ENCODE results near the gene MGAT4A. TPM values are rescaled to one million over a fixed set of nuclear protein-coding genes. Genes with fewer than 3 reads are reported as not detected.
A peak's percentile ranks its signal among the peaks of the same experiment; 100 is the strongest.

The MGAT4A gene
- total and polyA plus RNA-seq, 2 experiments from 2014 or later = 4.4 to 5.6 TPM

DNA sequence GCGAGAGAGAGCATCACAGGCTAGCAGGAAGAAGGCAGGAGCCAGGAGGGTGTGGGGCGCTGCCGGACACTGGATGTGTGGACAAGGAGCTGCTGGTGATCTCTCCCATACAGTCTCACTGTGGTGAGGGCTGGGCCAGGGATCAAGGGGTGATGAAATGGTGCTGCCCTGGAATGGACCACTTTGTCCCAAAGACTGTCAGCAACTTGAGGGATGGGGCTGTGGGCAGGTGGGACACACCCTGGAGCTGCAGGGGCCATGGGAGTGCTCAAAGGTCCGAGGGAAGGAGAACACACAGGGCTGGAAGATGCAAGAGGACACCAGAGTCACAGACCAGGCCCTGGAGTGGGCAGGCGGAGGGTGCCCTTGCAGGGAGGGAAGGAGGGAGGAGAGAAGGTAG, 160.6 kb downstream of the MGAT4A start:
- H2AFZ ChIP-seq = no peak overlapping the region
- H3K4me2 ChIP-seq = no peak overlapping the region
- H3F3A ChIP-seq (replicated peaks; ENCODE audit: low read depth) = no peaks in the 10 kb centered on the region
- Mint-ChIP-seq H3K9me3 (no peaks in the 10 kb centered on the region), H3K36me3 (ENCODE audit: low read depth) (peaks cover 46% of the 10 kb centered on the region), H3K27me3 (ENCODE audit: insufficient read depth, low read depth, poor library complexity) (peaks cover 7% of the 10 kb centered on the region), H3K4me3 (no peak overlapping the region), H3K27ac (peak overlapping the region; percentile 31; the same call in 1 of the 2 replicates), H3K4me1 (no peaks in the 10 kb centered on the region)
- no peaks in the 10 kb centered on the region for H3K27me3 ChIP-seq (ENCODE audit: insufficient read depth)
- no peak overlapping the region for H3K27ac ChIP-seq (ENCODE audit: low read depth)
- peaks cover 11% of the 10 kb centered on the region; the same call in 1 of the 2 replicates for H4K20me1 ChIP-seq (replicated peaks; ENCODE audit: insufficient read depth)
- no peak overlapping the region for H3K4me3 ChIP-seq
- H3K36me3 ChIP-seq (ENCODE audit: insufficient read depth) = no peaks in the 10 kb centered on the region; the same call in 1 of the 2 replicates
- no peak for TF ChIP-seq POLR2AphosphoS5 (IDR thresholded peaks at IDR 0.05; ENCODE audit: low read depth)
- no peak for TF ChIP-seq ZNF114 (CRISPR knock-in tag; IDR thresholded peaks at IDR 0.05)
- TF ChIP-seq EZH2 (IDR thresholded peaks at IDR 0.05; ENCODE audit: low read depth, unreplicated experiment) = no peak
- no peak for TF ChIP-seq EZH2phosphoT487 (IDR thresholded peaks at IDR 0.05; ENCODE audit: unreplicated experiment)
- TF ChIP-seq REST (IDR thresholded peaks at IDR 0.05; ENCODE audit: unreplicated experiment) = no peak
- TF ChIP-seq CREB1 (CRISPR knock-in tag; IDR thresholded peaks at IDR 0.05; ENCODE audit: low read depth) = no peak
- no peak for TF ChIP-seq STAT1 (IDR thresholded peaks at IDR 0.05; ENCODE audit: unreplicated experiment)
- TF ChIP-seq, protein P1, sequence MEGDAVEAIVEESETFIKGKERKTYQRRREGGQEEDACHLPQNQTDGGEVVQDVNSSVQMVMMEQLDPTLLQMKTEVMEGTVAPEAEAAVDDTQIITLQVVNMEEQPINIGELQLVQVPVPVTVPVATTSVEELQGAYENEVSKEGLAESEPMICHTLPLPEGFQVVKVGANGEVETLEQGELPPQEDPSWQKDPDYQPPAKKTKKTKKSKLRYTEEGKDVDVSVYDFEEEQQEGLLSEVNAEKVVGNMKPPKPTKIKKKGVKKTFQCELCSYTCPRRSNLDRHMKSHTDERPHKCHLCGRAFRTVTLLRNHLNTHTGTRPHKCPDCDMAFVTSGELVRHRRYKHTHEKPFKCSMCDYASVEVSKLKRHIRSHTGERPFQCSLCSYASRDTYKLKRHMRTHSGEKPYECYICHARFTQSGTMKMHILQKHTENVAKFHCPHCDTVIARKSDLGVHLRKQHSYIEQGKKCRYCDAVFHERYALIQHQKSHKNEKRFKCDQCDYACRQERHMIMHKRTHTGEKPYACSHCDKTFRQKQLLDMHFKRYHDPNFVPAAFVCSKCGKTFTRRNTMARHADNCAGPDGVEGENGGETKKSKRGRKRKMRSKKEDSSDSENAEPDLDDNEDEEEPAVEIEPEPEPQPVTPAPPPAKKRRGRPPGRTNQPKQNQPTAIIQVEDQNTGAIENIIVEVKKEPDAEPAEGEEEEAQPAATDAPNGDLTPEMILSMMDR (conservative IDR thresholded peaks at IDR 0.05; ENCODE audit: low read depth in 2 of 2) = no peak
- TF ChIP-seq NANOG (IDR thresholded peaks at IDR 0.05; ENCODE audit: borderline replicate concordance) = no peak
- no peak for TF ChIP-seq ZNF331 (CRISPR knock-in tag; IDR thresholded peaks at IDR 0.05; ENCODE audit: low read depth)
- TF ChIP-seq ETS1 (IDR thresholded peaks at IDR 0.05) = no peak
- TF ChIP-seq ZNF462 (CRISPR knock-in tag; IDR thresholded peaks at IDR 0.05) = no peak
- no peak for TF ChIP-seq JUNB (IDR thresholded peaks at IDR 0.05; ENCODE audit: unreplicated experiment)
- DNase-seq (ENCODE audit: low spot score) = no peak
- H3K9me2 ChIP-seq (ENCODE audit: insufficient read depth) = no peaks in the 10 kb centered on the region
- no peak for ATAC-seq
- no peaks in the 10 kb centered on the region for H3K79me2 ChIP-seq (replicated peaks; ENCODE audit: insufficient read depth)
- H3K4me1 ChIP-seq (ENCODE audit: insufficient read depth) = no peaks in the 10 kb centered on the region

Data from GM23338 (cell line).